Measurements from ENCODE around the gene LYL1.

DNA sequence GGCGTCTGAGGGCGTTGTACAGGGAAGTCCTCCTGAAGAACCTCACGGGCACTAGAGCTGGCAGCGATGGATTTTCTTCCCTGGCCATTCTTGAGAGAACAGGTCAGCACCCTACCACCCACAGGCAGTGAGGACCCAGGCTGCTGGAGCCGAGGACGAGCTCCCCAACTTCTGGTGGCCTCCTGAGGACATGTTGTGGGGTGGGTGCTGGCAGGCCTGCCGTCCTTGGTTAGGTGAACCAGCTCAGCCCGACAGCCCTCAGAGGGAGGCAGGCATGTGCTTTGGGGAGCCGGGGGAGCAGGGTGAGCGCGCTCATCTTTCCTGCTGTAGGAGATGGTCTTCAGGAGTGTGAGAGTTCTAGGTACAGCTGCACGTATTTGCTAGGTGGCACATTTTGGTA is 15.4 kb downstream of the LYL1 start:
- TF ChIP-seq, protein P1, sequence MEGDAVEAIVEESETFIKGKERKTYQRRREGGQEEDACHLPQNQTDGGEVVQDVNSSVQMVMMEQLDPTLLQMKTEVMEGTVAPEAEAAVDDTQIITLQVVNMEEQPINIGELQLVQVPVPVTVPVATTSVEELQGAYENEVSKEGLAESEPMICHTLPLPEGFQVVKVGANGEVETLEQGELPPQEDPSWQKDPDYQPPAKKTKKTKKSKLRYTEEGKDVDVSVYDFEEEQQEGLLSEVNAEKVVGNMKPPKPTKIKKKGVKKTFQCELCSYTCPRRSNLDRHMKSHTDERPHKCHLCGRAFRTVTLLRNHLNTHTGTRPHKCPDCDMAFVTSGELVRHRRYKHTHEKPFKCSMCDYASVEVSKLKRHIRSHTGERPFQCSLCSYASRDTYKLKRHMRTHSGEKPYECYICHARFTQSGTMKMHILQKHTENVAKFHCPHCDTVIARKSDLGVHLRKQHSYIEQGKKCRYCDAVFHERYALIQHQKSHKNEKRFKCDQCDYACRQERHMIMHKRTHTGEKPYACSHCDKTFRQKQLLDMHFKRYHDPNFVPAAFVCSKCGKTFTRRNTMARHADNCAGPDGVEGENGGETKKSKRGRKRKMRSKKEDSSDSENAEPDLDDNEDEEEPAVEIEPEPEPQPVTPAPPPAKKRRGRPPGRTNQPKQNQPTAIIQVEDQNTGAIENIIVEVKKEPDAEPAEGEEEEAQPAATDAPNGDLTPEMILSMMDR (conservative IDR thresholded peaks at IDR 0.05; ENCODE audit: low read depth, low read length) = no peak
- no peak for TF ChIP-seq POLR2A (IDR thresholded peaks at IDR 0.05; ENCODE audit: low read depth, low read length)
